PC-3 (cell line): Measurements from ENCODE around the gene TMEM202.

Experiments used
- CTCF ChIP-seq: fragments of 300-600 bp; sonication (generic); conservative IDR thresholded peaks from 2 replicates; pipeline ENCODE4 v1.5.1; 2017; ENCODE audit warnings: antibody characterized with exemption, low read depth, mild to moderate bottlenecking, low read length
- EZH2 ChIP-seq: fragments of 300-600 bp; sonication (generic); IDR thresholded peaks from one replicate; pipeline ENCODE4 v1.6.1; 2017; ENCODE audit warnings: antibody characterized with exemption, mild to moderate bottlenecking, low read length; ENCODE audit not compliant: unreplicated experiment
- EZH2phosphoT487 ChIP-seq: fragments of 300-600 bp; sonication (generic); IDR thresholded peaks from 2 replicates; pipeline ENCODE4 v1.6.1; 2018; ENCODE audit warnings: mild to moderate bottlenecking, antibody characterized with exemption, low read length, borderline replicate concordance

DNA sequence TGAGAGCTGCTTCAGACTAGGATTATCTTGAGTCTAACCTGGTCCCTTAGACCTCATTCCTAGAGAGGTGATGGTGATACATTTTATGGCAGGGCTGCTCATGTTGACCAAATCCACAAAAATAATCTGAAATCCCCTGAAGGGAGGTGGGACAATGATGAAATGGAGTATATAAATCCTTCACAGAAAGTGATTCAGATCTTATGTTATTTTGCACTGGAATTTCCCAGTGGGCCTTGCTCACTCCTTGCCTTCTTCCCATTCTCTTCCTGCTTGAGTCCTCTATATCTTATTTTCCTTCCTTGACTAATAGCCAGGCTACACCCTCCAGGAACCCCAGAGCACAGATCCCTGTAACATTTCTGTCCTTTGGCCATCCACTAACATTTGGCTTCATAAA lies 10.4 kb upstream of the TMEM202 start:
- TF ChIP-seq CTCF (no peak), EZH2 (no peak), EZH2phosphoT487 (no peak)
